GM21423 (cell line): Measurements from ENCODE around the gene BRF1.
"Not testable (repeated sequence)": the region's sequence is repeated elsewhere in the genome, so short reads cannot be mapped to it uniquely, and the experiment has no call there.

ENCODE experiments used
- ATAC-seq: cut with Tn5 transposase; IDR thresholded peaks from one replicate; pipeline ENCODE4 v1.9.1; 2021; ENCODE audit warnings: mild to moderate bottlenecking, moderate library complexity; ENCODE audit not compliant: unreplicated experiment

The BRF1 gene

GRCh38 chr14:105300542-105301102 is at the start of gene BRF1:
BRF1 (minus strand) TSS chr14:105301001; CDS start chr14:105300629, 372 bp downstream.
- ATAC-seq, result peak; percentile 84

- ATAC-seq, result no peak
Measured at GRCh38 chr14:105349992-105350391, 49.2 kb upstream of the BRF1 start.

- ATAC-seq, result no peak
Measured at GRCh38 chr14:105348945-105349699, 48.3 kb upstream of the BRF1 start.

- ATAC-seq, result no peak
Measured at GRCh38 chr14:105348169-105348944, 47.6 kb upstream of the BRF1 start.

GRCh38 chr14:105347587-105347968 is 46.8 kb upstream of the BRF1 start:
- ATAC-seq, result no peak

- ATAC-seq, result no peak
Measured at GRCh38 chr14:105346876-105347586, 46.2 kb upstream of the BRF1 start.

- no peak for ATAC-seq
Measured at GRCh38 chr14:105346200-105346533, 45.4 kb upstream of the BRF1 start.

- ATAC-seq, result no peak
Measured at GRCh38 chr14:105343194-105343593, 42.4 kb upstream of the BRF1 start.

- no peak for ATAC-seq
Measured at GRCh38 chr14:105340821-105341733, 40.3 kb upstream of the BRF1 start.

GRCh38 chr14:105337966-105338741 is 37.4 kb upstream of the BRF1 start:
- ATAC-seq, result no peak

- no peak for ATAC-seq
Measured at GRCh38 chr14:105337433-105337832, 36.6 kb upstream of the BRF1 start.

- ATAC-seq, result no peak
Measured at GRCh38 chr14:105336477-105337287, 35.9 kb upstream of the BRF1 start.

GRCh38 chr14:105335735-105336476 is 35.1 kb upstream of the BRF1 start:
- ATAC-seq, result no peak

GRCh38 chr14:105335231-105335542 is 34.4 kb upstream of the BRF1 start:
- ATAC-seq, result not testable (repeated sequence)

GRCh38 chr14:105334383-105335230 is 33.8 kb upstream of the BRF1 start:
- ATAC-seq, result no peak

- no peak for ATAC-seq
Measured at GRCh38 chr14:105333613-105334364, 33.0 kb upstream of the BRF1 start.
